GM23338 (cell line): ENCODE results near the gene IER5L. TPM values are rescaled to one million over a fixed set of nuclear protein-coding genes. Genes with fewer than 3 reads are reported as not detected.

ENCODE experiments used
- ATAC-seq: fragments of 200-7000 bp; cut with Tn5 transposase; 3 replicates; pipeline ENCODE4 v1.9.1; 2020
- DNase-seq: peaks from one replicate; pipeline ENCODE4 v3.0.0-alpha.2; 2015; ENCODE audit warnings: low spot score
- H2AFZ ChIP-seq: fragments of 200-600 bp; sonication (generic); 2 replicates; pipeline ENCODE4 v1.8.0; 2016; ENCODE audit warnings: antibody characterized with exemption, mild to moderate bottlenecking, moderate library complexity
- H3F3A ChIP-seq: fragments of 200-600 bp; sonication (generic); replicated peaks from 2 replicates; pipeline ENCODE4 v1.8.0; 2017; ENCODE audit warnings: antibody characterized with exemption, mixed run types, low read depth
- H3K27ac ChIP-seq: fragments of 200-600 bp; sonication (generic); 2 replicates; pipeline ENCODE4 v1.6.1; 2016; ENCODE audit warnings: low read depth
- H3K27me3 ChIP-seq: fragments of 200-600 bp; sonication (generic); 2 replicates; pipeline ENCODE4 v1.8.0; 2016; ENCODE audit warnings: mild to moderate bottlenecking, mixed run types, moderate library complexity; ENCODE audit not compliant: insufficient read depth
- H3K36me3 ChIP-seq: fragments of 200-600 bp; sonication (generic); 2 replicates; pipeline ENCODE4 v1.8.0; 2016; ENCODE audit warnings: mild to moderate bottlenecking; ENCODE audit not compliant: insufficient read depth
- H3K4me1 ChIP-seq: fragments of 200-600 bp; sonication (generic); 2 replicates; pipeline ENCODE4 v1.8.0; 2016; ENCODE audit warnings: mild to moderate bottlenecking, moderate library complexity; ENCODE audit not compliant: insufficient read depth
- H3K4me2 ChIP-seq: fragments of 200-600 bp; sonication (generic); 2 replicates; pipeline ENCODE4 v1.7.1; 2017; ENCODE audit warnings: mixed run types
- H3K4me3 ChIP-seq: fragments of 200-600 bp; sonication (generic); 2 replicates; pipeline ENCODE4 v1.6.1; 2016; ENCODE audit warnings: mixed run types
- H3K79me2 ChIP-seq: fragments of 200-600 bp; sonication (generic); replicated peaks from 2 replicates; pipeline ENCODE4 v1.8.0; 2017; ENCODE audit warnings: mild to moderate bottlenecking; ENCODE audit not compliant: insufficient read depth
- H3K9me2 ChIP-seq: fragments of 200-600 bp; sonication (generic); 2 replicates; pipeline ENCODE4 v1.8.0; 2017; ENCODE audit not compliant: insufficient read depth
- H4K20me1 ChIP-seq: fragments of 200-600 bp; sonication (generic); replicated peaks from 2 replicates; pipeline ENCODE4 v1.8.0; 2017; ENCODE audit warnings: mild to moderate bottlenecking; ENCODE audit not compliant: insufficient read depth
- H3K27ac Mint-ChIP-seq: 2 replicates; pipeline ENCODE4 v1.8.0; 2020; ENCODE audit warnings: inconsistent platforms, mild to moderate bottlenecking, moderate library complexity, mixed read lengths
- H3K27me3 Mint-ChIP-seq: 3 replicates; pipeline ENCODE4 v1.8.0; 2022; ENCODE audit warnings: low read depth, mild to moderate bottlenecking, moderate library complexity, mixed read lengths, inconsistent platforms; ENCODE audit not compliant: insufficient read depth, poor library complexity
- H3K36me3 Mint-ChIP-seq: 3 replicates; pipeline ENCODE4 v1.8.0; 2021; ENCODE audit warnings: low read depth, mild to moderate bottlenecking, inconsistent platforms, moderate library complexity, mixed read lengths
- H3K4me1 Mint-ChIP-seq: 3 replicates; pipeline ENCODE4 v1.8.0; 2020; ENCODE audit warnings: mild to moderate bottlenecking, inconsistent platforms, mixed read lengths
- H3K4me3 Mint-ChIP-seq: 3 replicates; pipeline ENCODE4 v1.8.0; 2021; ENCODE audit warnings: moderate library complexity, mild to moderate bottlenecking, inconsistent platforms, mixed read lengths
- H3K9me3 Mint-ChIP-seq: 3 replicates; pipeline ENCODE4 v1.8.0; 2020; ENCODE audit warnings: moderate library complexity, mild to moderate bottlenecking, inconsistent platforms, mixed read lengths
- CREB1 ChIP-seq: fragments of 250-450 bp; sonication (Bioruptor Pico); IDR thresholded peaks from 2 replicates; pipeline ENCODE4 v1.5.0; 2020; ENCODE audit warnings: low read depth, mild to moderate bottlenecking, moderate library complexity
- EZH2 ChIP-seq: fragments of 200-600 bp; sonication (generic); IDR thresholded peaks from one replicate; pipeline ENCODE4 v1.8.0; 2017; ENCODE audit warnings: antibody characterized with exemption, mild to moderate bottlenecking, low read depth; ENCODE audit not compliant: unreplicated experiment
- EZH2phosphoT487 ChIP-seq: fragments of 200-600 bp; sonication (generic); IDR thresholded peaks from one replicate; pipeline ENCODE4 v1.8.1; 2018; ENCODE audit warnings: antibody characterized with exemption; ENCODE audit not compliant: unreplicated experiment
- NANOG ChIP-seq: IDR thresholded peaks from 2 replicates; pipeline ENCODE4 v1.6.1; 2016; ENCODE audit warnings: antibody characterized with exemption, borderline replicate concordance
- REST ChIP-seq: IDR thresholded peaks from one replicate; pipeline ENCODE4 v1.6.1; 2018; ENCODE audit warnings: antibody characterized with exemption; ENCODE audit not compliant: unreplicated experiment
- STAT1 ChIP-seq: IDR thresholded peaks from one replicate; pipeline ENCODE4 v1.6.1; 2016; ENCODE audit warnings: antibody characterized with exemption; ENCODE audit not compliant: unreplicated experiment
- ZNF331 ChIP-seq: fragments of 250-450 bp; sonication (Bioruptor Pico); IDR thresholded peaks from 2 replicates; pipeline ENCODE4 v1.5.0; 2020; ENCODE audit warnings: low read depth, mild to moderate bottlenecking, moderate library complexity
- polyA plus RNA-seq: library from polyadenylated mRNA; unstranded; fragments of >200 nt; fragmentation: Nextera tagmentation; extraction: Ambion mirVana; gene quantifications from 2 replicates; pipeline ENCODE4 v1.2.1, GENCODE V29; 2016
- total RNA-seq: library from RNA; depleted of rRNA; stranded (reverse); fragments of >200 nt; shearing (Covaris generic); gene quantifications from 2 replicates; pipeline ENCODE4 v1.2.3, GENCODE V29; 2014
- TF ChIP-seq, protein P1 (sequence below): fragments of 250-450 bp; sonication (Bioruptor Pico); IDR thresholded peaks from 2 replicates; pipeline ENCODE4 v1.5.0; 2020; ENCODE audit warnings: mild to moderate bottlenecking, moderate library complexity

Gene IER5L
- total and polyA plus RNA-seq, 2 experiments from 2014 or later: 0.19 to 0.90 TPM

- H3K27me3 Mint-ChIP-seq: peaks cover 26% of the 10 kb centered on the region
- TF ChIP-seq ZNF331 (no peak), EZH2phosphoT487 (no peak), STAT1 (no peak), REST (no peak), NANOG (no peak), CREB1 (no peak), EZH2 (no peak)
- TF ChIP-seq, protein P1, sequence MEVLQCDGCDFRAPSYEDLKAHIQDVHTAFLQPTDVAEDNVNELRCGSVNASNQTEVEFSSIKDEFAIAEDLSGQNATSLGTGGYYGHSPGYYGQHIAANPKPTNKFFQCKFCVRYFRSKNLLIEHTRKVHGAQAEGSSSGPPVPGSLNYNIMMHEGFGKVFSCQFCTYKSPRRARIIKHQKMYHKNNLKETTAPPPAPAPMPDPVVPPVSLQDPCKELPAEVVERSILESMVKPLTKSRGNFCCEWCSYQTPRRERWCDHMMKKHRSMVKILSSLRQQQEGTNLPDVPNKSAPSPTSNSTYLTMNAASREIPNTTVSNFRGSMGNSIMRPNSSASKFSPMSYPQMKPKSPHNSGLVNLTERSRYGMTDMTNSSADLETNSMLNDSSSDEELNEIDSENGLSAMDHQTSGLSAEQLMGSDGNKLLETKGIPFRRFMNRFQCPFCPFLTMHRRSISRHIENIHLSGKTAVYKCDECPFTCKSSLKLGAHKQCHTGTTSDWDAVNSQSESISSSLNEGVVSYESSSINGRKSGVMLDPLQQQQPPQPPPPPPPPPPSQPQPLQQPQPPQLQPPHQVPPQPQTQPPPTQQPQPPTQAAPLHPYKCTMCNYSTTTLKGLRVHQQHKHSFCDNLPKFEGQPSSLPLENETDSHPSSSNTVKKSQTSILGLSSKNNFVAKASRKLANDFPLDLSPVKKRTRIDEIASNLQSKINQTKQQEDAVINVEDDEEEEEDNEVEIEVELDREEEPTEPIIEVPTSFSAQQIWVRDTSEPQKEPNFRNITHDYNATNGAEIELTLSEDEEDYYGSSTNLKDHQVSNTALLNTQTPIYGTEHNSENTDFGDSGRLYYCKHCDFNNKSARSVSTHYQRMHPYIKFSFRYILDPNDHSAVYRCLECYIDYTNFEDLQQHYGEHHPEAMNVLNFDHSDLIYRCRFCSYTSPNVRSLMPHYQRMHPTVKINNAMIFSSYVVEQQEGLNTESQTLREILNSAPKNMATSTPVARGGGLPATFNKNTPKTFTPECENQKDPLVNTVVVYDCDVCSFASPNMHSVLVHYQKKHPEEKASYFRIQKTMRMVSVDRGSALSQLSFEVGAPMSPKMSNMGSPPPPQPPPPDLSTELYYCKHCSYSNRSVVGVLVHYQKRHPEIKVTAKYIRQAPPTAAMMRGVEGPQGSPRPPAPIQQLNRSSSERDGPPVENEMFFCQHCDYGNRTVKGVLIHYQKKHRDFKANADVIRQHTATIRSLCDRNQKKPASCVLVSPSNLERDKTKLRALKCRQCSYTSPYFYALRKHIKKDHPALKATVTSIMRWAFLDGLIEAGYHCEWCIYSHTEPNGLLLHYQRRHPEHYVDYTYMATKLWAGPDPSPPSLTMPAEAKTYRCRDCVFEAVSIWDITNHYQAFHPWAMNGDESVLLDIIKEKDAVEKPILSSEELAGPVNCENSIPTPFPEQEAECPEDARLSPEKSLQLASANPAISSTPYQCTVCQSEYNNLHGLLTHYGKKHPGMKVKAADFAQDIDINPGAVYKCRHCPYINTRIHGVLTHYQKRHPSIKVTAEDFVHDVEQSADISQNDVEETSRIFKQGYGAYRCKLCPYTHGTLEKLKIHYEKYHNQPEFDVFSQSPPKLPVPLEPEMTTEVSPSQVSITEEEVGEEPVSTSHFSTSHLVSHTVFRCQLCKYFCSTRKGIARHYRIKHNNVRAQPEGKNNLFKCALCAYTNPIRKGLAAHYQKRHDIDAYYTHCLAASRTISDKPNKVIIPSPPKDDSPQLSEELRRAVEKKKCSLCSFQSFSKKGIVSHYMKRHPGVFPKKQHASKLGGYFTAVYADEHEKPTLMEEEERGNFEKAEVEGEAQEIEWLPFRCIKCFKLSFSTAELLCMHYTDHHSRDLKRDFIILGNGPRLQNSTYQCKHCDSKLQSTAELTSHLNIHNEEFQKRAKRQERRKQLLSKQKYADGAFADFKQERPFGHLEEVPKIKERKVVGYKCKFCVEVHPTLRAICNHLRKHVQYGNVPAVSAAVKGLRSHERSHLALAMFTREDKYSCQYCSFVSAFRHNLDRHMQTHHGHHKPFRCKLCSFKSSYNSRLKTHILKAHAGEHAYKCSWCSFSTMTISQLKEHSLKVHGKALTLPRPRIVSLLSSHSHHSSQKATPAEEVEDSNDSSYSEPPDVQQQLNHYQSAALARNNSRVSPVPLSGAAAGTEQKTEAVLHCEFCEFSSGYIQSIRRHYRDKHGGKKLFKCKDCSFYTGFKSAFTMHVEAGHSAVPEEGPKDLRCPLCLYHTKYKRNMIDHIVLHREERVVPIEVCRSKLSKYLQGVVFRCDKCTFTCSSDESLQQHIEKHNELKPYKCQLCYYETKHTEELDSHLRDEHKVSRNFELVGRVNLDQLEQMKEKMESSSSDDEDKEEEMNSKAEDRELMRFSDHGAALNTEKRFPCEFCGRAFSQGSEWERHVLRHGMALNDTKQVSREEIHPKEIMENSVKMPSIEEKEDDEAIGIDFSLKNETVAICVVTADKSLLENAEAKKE (CRISPR knock-in tag): no peak
Observed at GRCh38 chr9:129195606-129196005, 17.5 kb upstream of the IER5L start.

More at GRCh38 chr9:129195606-129196005, 17.5 kb upstream of the IER5L start:
- peaks cover 26% of the 10 kb centered on the region for H3K27me3 ChIP-seq
- Mint-ChIP-seq H3K4me1 (peaks cover 13% of the 10 kb centered on the region), H3K4me3 (no peak overlapping the region), H3K27ac (no peak overlapping the region), H3K9me3 (peaks cover 8% of the 10 kb centered on the region; the same call in 2 of the 3 replicates), H3K36me3 (peaks cover 3% of the 10 kb centered on the region)
- no peak overlapping the region for H3K27ac ChIP-seq
- ATAC-seq: no peak
- H3K4me2 ChIP-seq: no peak overlapping the region
- H3K4me3 ChIP-seq: no peak overlapping the region
- no peaks in the 10 kb centered on the region for H3K9me2 ChIP-seq
- H2AFZ ChIP-seq: no peak overlapping the region
- no peak for DNase-seq
- H3F3A ChIP-seq: no peaks in the 10 kb centered on the region
- H3K4me1 ChIP-seq: peaks cover 4% of the 10 kb centered on the region; the same call in 1 of the 2 replicates
- no peaks in the 10 kb centered on the region for H3K36me3 ChIP-seq
- no peaks in the 10 kb centered on the region for H4K20me1 ChIP-seq
- no peaks in the 10 kb centered on the region for H3K79me2 ChIP-seq
